Suprapubic skin (tissue), 3 donors: ENCODE data around the gene MIPEP.

Experiments
- CTCF ChIP-seq, 2 donors: fragments of 200-600 bp in 1 of 2; fragments of 450-650 bp in 1 of 2; sonication (generic) in 1 of 2; IDR thresholded peaks; one replicate each; pipeline ENCODE4 v1.5.1; 2016 to 2019; ENCODE audit warnings: antibody characterized with exemption in 2 of 2, mild to moderate bottlenecking in 1 of 2, moderate library complexity in 1 of 2
- EP300 ChIP-seq: sonication (generic); formaldehyde crosslinking; IDR thresholded peaks from one replicate; pipeline ENCODE4 v1.6.1; 2017; ENCODE audit warnings: antibody characterized with exemption
- POLR2A ChIP-seq, 2 donors: fragments of 450-650 bp; IDR thresholded peaks; one replicate each; pipeline ENCODE4 v1.6.1; 2017; ENCODE audit warnings: antibody characterized with exemption in 2 of 2, mild to moderate bottlenecking in 2 of 2, moderate library complexity in 2 of 2

- TF ChIP-seq EP300, result no peak
- TF ChIP-seq POLR2A (IDR thresholded peaks at IDR 0.05), result no peak
- no peak for TF ChIP-seq CTCF (IDR thresholded peaks at IDR 0.05)
Measured at GRCh38 chr13:23772717-23773116, 116.5 kb downstream of the MIPEP start.
